ENCODE data around the gene AMMECR1.
"Not testable (repeated sequence)": the region's sequence is repeated elsewhere in the genome, so short reads cannot be mapped to it uniquely, and the experiment has no call there.

Gene AMMECR1

GRCh38 chrX:110257889-110258288 is 60.0 kb downstream of the AMMECR1 start:
- DNase-seq (no peak), ATAC-seq (no peak)

- ATAC-seq: no peak
- no peak for DNase-seq
Measured at GRCh38 chrX:110252711-110253110, 65.2 kb downstream of the AMMECR1 start.

GRCh38 chrX:110251961-110252360 is 65.9 kb downstream of the AMMECR1 start:
- DNase-seq (no peak), ATAC-seq (no peak)

- no peak for DNase-seq
- no peak for ATAC-seq
Measured at GRCh38 chrX:110251526-110251925, 66.4 kb downstream of the AMMECR1 start.

GRCh38 chrX:110250847-110251246 is 67.0 kb downstream of the AMMECR1 start:
- no peak for ATAC-seq
- DNase-seq: no peak

GRCh38 chrX:110248578-110248977 is 69.3 kb downstream of the AMMECR1 start:
- ATAC-seq (no peak), DNase-seq (no peak)

- DNase-seq: no peak
- ATAC-seq: no peak
Measured at GRCh38 chrX:110245011-110245410, 72.9 kb downstream of the AMMECR1 start.

GRCh38 chrX:110242371-110242770 is 75.5 kb downstream of the AMMECR1 start:
- ATAC-seq: no peak
- no peak for DNase-seq

GRCh38 chrX:110241816-110242215 is 76.1 kb downstream of the AMMECR1 start:
- DNase-seq: no peak
- ATAC-seq: no peak

- peak; percentile 6 for DNase-seq
- ATAC-seq: not testable (repeated sequence)
Measured at GRCh38 chrX:110238259-110238658, 79.6 kb downstream of the AMMECR1 start.

- not testable (repeated sequence) for ATAC-seq, DNase-seq
Measured at GRCh38 chrX:110231485-110231884, 86.4 kb downstream of the AMMECR1 start.

- not testable (repeated sequence) for ATAC-seq
- peak; percentile 36 for DNase-seq
Measured at GRCh38 chrX:110229497-110230111, 88.3 kb downstream of the AMMECR1 start.

GRCh38 chrX:110228453-110228852 is 89.4 kb downstream of the AMMECR1 start:
- ATAC-seq (no peak), DNase-seq (no peak)

- no peak for DNase-seq
- no peak for ATAC-seq
Measured at GRCh38 chrX:110226931-110227330, 91.0 kb downstream of the AMMECR1 start.

- ATAC-seq: no peak
- DNase-seq: no peak
Measured at GRCh38 chrX:110224926-110225617, 92.8 kb downstream of the AMMECR1 start.

GRCh38 chrX:110222497-110223257 is 95.2 kb downstream of the AMMECR1 start:
- DNase-seq: no peak
- no peak for ATAC-seq

GRCh38 chrX:110219920-110220319 is 98.0 kb downstream of the AMMECR1 start:
- no peak for DNase-seq
- ATAC-seq: no peak

- ATAC-seq: no peak
- no peak for DNase-seq
Measured at GRCh38 chrX:110218591-110218990, 99.3 kb downstream of the AMMECR1 start.

GRCh38 chrX:110216027-110216426 is 101.9 kb downstream of the AMMECR1 start:
- DNase-seq (no peak), ATAC-seq (no peak)

- DNase-seq (no peak), ATAC-seq (no peak)
Measured at GRCh38 chrX:110215411-110215810, 102.5 kb downstream of the AMMECR1 start.

GRCh38 chrX:110214684-110215083 is 103.2 kb downstream of the AMMECR1 start:
- no peak for DNase-seq
- ATAC-seq: no peak

- DNase-seq: no peak
- ATAC-seq: no peak
Measured at GRCh38 chrX:110213183-110213582, 104.7 kb downstream of the AMMECR1 start.

GRCh38 chrX:110212299-110212698 is 105.6 kb downstream of the AMMECR1 start:
- no peak for DNase-seq
- ATAC-seq: no peak
